ENCODE data around the gene MAGI2. TPM values are rescaled to one million over a fixed set of nuclear protein-coding genes. Genes with fewer than 3 reads are reported as not detected.

MAGI2 gene
- total RNA-seq, 4 donors from 2014 or later: 0.98 to 4.8 (median 2.5) TPM

DNA sequence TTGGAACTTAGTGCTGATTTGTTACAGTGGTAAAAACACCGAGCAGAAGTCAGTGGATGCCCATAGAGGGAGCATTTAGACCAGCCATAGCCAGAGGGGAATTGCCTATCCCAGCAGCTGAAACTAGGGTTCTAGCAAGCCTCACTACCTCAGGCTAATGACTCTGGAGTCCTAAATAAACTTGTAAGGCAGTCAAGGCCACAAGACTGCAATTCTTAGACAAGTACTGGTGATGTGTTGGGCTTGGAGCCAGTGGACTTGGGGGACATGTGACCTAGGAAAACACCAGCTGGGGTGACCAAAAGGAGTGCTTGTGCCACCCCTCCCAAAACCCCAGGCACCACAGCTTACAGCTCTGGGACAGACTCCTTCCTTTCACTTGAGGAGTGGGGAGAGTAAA, 209.0 kb downstream of the MAGI2 start:
- Histone ChIP-seq H3K9me3 (no peaks in the 10 kb centered on the region), H3K27ac (no peak overlapping the region), H3K36me3 (no peaks in the 10 kb centered on the region), H3K27me3 (no peaks in the 10 kb centered on the region), H3K4me3 (no peak overlapping the region), H3K4me1 (no peaks in the 10 kb centered on the region)
- TF ChIP-seq POLR2AphosphoS5 (IDR thresholded peaks at IDR 0.05): no peak
- TF ChIP-seq, protein P1, sequence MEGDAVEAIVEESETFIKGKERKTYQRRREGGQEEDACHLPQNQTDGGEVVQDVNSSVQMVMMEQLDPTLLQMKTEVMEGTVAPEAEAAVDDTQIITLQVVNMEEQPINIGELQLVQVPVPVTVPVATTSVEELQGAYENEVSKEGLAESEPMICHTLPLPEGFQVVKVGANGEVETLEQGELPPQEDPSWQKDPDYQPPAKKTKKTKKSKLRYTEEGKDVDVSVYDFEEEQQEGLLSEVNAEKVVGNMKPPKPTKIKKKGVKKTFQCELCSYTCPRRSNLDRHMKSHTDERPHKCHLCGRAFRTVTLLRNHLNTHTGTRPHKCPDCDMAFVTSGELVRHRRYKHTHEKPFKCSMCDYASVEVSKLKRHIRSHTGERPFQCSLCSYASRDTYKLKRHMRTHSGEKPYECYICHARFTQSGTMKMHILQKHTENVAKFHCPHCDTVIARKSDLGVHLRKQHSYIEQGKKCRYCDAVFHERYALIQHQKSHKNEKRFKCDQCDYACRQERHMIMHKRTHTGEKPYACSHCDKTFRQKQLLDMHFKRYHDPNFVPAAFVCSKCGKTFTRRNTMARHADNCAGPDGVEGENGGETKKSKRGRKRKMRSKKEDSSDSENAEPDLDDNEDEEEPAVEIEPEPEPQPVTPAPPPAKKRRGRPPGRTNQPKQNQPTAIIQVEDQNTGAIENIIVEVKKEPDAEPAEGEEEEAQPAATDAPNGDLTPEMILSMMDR (IDR thresholded peaks at IDR 0.05): no peak
- TF ChIP-seq EP300 (IDR thresholded peaks at IDR 0.05): no peak
- TF ChIP-seq POLR2A (IDR thresholded peaks at IDR 0.05): no peak
- no peak for DNase-seq (ENCODE audit: low spot score in 2 of 2)
- whole genome bisulfite sequencing: 100% methylated on average over 1 of the region's 1 CpG

DNA sequence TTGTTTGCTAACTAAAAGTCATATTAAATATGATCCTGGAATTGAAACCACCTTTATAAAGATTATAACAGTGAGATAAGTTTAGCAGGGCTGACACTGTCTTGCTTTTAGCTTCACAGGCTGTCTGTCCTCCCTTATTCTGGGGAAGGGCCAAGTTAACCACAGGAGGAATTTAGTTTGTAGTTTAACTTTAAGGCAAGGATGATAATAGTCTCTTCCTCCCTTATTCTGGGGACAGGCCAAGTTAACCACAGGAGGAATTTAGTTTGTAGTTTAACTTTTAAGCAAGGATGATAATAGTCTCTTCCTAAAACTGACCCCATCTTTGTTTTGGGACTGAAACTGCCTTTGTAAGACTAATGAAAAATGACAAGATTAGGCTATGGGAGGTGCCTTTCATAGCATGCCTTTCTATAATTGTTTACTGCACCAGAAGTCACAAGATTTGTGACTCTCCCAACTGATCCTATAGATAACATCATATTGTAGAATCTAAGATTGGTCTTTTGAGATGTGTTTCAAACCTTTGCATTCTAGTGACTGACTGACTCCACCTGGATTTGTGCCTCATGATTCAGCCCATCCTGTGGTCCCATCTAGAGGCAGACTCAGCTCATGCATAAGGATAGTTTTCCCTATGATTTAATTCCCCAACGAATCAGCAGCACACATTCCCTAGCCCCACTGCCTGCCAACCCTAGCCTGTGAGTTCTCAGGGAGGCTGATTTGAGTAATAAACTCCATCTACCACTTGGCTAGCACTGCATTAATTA, 212.0 kb downstream of the MAGI2 start:
- H3K36me3 ChIP-seq: no peaks in the 10 kb centered on the region
- DNase-seq (ENCODE audit: low spot score in 2 of 2): no peak
- H3K4me1 ChIP-seq: no peaks in the 10 kb centered on the region
- no peak overlapping the region for H3K27ac ChIP-seq
- no peak for TF ChIP-seq EP300 (IDR thresholded peaks at IDR 0.05)
- TF ChIP-seq, protein P1 (IDR thresholded peaks at IDR 0.05): no peak
- TF ChIP-seq POLR2A (IDR thresholded peaks at IDR 0.05): no peak
- no peak for TF ChIP-seq POLR2AphosphoS5 (IDR thresholded peaks at IDR 0.05)
- no peak overlapping the region for H3K4me3 ChIP-seq
- no peaks in the 10 kb centered on the region for H3K9me3 ChIP-seq
- WGBS: 60% methylated on average over 1 of the region's 1 CpG
- H3K27me3 ChIP-seq: no peaks in the 10 kb centered on the region

GRCh38 chr7:79240413-79240812, 213.1 kb downstream of the MAGI2 start:
- no peaks in the 10 kb centered on the region for H3K4me1 ChIP-seq
- H3K27me3 ChIP-seq: no peaks in the 10 kb centered on the region
- H3K27ac ChIP-seq: no peak overlapping the region
- no peak for DNase-seq (ENCODE audit: low spot score in 2 of 2)
- no peaks in the 10 kb centered on the region for H3K36me3 ChIP-seq
- TF ChIP-seq POLR2AphosphoS5 (IDR thresholded peaks at IDR 0.05): no peak
- TF ChIP-seq, protein P1 (IDR thresholded peaks at IDR 0.05): no peak
- no peak for TF ChIP-seq POLR2A (IDR thresholded peaks at IDR 0.05)
- no peak for TF ChIP-seq EP300 (IDR thresholded peaks at IDR 0.05)
- WGBS: 69% methylated on average over 2 of the region's 2 CpGs
- no peak overlapping the region for H3K4me3 ChIP-seq
- H3K9me3 ChIP-seq: no peaks in the 10 kb centered on the region

GRCh38 chr7:79236352-79237028, 217.0 kb downstream of the MAGI2 start:
- no peaks in the 10 kb centered on the region for H3K9me3 ChIP-seq
- WGBS: 74% methylated on average over 4 of the region's 4 CpGs
- TF ChIP-seq, protein P1 (IDR thresholded peaks at IDR 0.05): no peak
- TF ChIP-seq POLR2A (IDR thresholded peaks at IDR 0.05): no peak
- TF ChIP-seq EP300 (IDR thresholded peaks at IDR 0.05): no peak
- TF ChIP-seq POLR2AphosphoS5 (IDR thresholded peaks at IDR 0.05): no peak
- DNase-seq (ENCODE audit: low spot score in 2 of 2): no peak
- no peaks in the 10 kb centered on the region for H3K4me1 ChIP-seq
- H3K27me3 ChIP-seq: no peaks in the 10 kb centered on the region
- no peak overlapping the region for H3K4me3 ChIP-seq
- no peak overlapping the region for H3K27ac ChIP-seq
- no peaks in the 10 kb centered on the region for H3K36me3 ChIP-seq

GRCh38 chr7:79227044-79227443, 226.4 kb downstream of the MAGI2 start:
- WGBS: 78% methylated on average over 1 of the region's 1 CpG
- no peak for DNase-seq (ENCODE audit: low spot score in 2 of 2)
- TF ChIP-seq POLR2A (IDR thresholded peaks at IDR 0.05): no peak
- no peak for TF ChIP-seq POLR2AphosphoS5 (IDR thresholded peaks at IDR 0.05)
- TF ChIP-seq, protein P1 (IDR thresholded peaks at IDR 0.05): no peak
- TF ChIP-seq EP300 (IDR thresholded peaks at IDR 0.05): no peak

More at GRCh38 chr7:79227044-79227443, 226.4 kb downstream of the MAGI2 start:
- H3K9me3 ChIP-seq: no peaks in the 10 kb centered on the region
- no peak overlapping the region for H3K27ac ChIP-seq
- H3K4me3 ChIP-seq: no peak overlapping the region
- H3K27me3 ChIP-seq: no peaks in the 10 kb centered on the region
- H3K36me3 ChIP-seq: no peaks in the 10 kb centered on the region
- no peaks in the 10 kb centered on the region for H3K4me1 ChIP-seq

All from suprapubic skin (tissue), 4 donors.